Measurements from ENCODE around the gene FAM174A.
"Not testable (repeated sequence)": the region's sequence is repeated elsewhere in the genome, so short reads cannot be mapped to it uniquely, and the experiment has no call there.

Gene FAM174A

GRCh38 chr5:100575815-100576214 is 40.6 kb downstream of the FAM174A start:
- DNase-seq (ENCODE audit: low read depth in 2 of 3, low spot score in 1 of 3), result no peak

GRCh38 chr5:100576217-100576751 is 41.1 kb downstream of the FAM174A start:
- DNase-seq (ENCODE audit: low read depth in 2 of 3, low spot score in 1 of 3), result no peak

- no peak for DNase-seq (ENCODE audit: low read depth in 2 of 3, low spot score in 1 of 3)
Observed at GRCh38 chr5:100577506-100577905, 42.3 kb downstream of the FAM174A start.

GRCh38 chr5:100584069-100584468 is 48.9 kb downstream of the FAM174A start:
- no peak for DNase-seq (ENCODE audit: low read depth in 2 of 3, low spot score in 1 of 3)

DNA sequence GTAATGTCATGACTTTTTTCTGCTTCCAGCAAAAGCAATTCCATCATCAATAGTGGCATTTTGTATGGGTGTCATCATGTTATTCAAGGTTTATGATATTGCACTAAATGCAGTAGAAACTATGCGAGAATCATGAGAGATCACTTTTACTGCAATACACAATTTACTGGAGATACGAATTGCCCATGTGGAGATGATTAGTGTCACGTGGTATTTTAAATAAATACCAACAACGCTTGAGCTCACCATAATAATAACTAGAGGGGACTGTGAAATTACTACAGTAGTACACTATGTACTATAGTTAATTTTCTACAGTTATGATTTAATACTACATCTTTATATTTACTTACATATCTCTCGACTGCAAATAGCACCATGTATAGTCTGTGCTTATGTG is 49.7 kb downstream of the FAM174A start:
- DNase-seq (ENCODE audit: low read depth in 2 of 3, low spot score in 1 of 3), result no peak

- no peak for DNase-seq (ENCODE audit: low read depth in 2 of 3, low spot score in 1 of 3)
Observed at GRCh38 chr5:100590867-100591266, 55.7 kb downstream of the FAM174A start.

DNA sequence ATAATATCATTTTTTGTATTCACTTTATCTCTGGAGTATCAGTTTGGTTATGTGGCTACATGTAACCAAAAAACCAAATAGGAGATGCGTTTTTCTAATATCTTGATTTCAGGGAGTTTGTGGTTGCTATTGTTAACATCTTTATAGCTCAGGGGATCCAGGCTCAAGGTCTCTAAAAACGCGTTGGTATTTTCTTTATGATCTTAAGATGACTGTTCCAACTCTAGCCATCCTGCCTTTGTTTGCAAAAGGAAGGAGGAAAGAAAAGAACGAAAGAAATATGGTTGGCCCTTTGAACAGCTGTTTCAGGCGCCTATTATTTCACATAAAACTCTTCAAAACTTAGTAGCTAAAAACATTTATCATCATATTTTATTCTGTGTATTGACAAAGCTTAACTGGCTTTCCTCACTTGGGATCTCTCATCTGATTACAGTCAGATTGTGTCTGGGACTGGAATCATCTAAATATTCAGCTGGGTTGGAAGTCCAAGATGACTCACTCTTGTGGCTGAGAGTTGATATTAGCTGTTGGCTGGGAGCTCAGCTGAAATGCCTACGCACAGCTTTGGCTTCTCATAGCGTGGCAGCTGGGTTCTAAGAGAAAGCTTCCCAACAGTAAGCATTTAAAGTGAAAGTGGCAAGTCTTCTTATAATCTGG is 60.1 kb downstream of the FAM174A start:
- no peak for DNase-seq (ENCODE audit: low read depth in 2 of 3, low spot score in 1 of 3)

DNA sequence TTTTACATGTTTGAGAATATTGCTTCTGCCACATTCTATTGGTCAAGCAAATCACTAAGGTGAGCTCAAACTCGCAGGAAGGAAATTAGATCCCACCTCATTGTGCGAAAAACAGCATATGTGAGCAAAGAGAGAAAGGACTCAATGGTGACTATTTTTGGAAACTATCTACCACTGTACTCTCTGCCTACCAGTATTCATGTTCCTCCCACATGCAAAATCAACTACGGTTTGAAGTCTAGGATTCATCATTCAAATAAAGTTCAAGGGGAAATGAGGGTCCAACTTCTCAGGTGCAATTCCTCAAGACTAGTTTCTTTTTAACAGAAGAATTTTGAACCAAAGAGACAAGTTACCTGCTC is 60.6 kb downstream of the FAM174A start:
- no peak for DNase-seq (ENCODE audit: low read depth in 2 of 3, low spot score in 1 of 3)

GRCh38 chr5:100598446-100598845 is 63.3 kb downstream of the FAM174A start:
- DNase-seq (ENCODE audit: low read depth in 2 of 3, low spot score in 1 of 3), result no peak

GRCh38 chr5:100600298-100600994 is 65.3 kb downstream of the FAM174A start:
- no peak for DNase-seq (ENCODE audit: low read depth in 2 of 3, low spot score in 1 of 3)

- no peak for DNase-seq (ENCODE audit: low read depth in 2 of 3, low spot score in 1 of 3)
Observed at GRCh38 chr5:100603141-100603540, 68.0 kb downstream of the FAM174A start.

DNA sequence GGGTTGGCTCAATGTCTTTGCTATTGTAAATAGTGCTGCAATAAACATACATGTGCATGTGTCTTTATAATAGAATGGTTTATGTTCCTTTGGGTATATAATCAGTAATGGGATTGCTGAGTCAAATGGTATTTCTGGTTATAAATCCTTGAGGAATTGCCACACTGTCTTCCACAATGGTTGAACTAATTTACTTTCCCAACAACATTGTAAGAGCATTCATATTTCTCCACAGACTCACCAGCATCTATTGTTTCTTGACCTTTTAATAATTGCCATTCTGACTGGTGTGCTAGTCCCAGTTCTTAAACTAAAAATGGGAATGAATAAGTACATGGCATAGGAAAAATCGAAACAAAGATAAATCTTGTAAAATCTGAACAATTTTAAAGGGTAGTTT is 68.8 kb downstream of the FAM174A start:
- not testable (repeated sequence) for DNase-seq (ENCODE audit: low read depth in 2 of 3, low spot score in 1 of 3)

- no peak for DNase-seq (ENCODE audit: low read depth in 2 of 3, low spot score in 1 of 3)
Observed at GRCh38 chr5:100609594-100609993, 74.4 kb downstream of the FAM174A start.

DNA sequence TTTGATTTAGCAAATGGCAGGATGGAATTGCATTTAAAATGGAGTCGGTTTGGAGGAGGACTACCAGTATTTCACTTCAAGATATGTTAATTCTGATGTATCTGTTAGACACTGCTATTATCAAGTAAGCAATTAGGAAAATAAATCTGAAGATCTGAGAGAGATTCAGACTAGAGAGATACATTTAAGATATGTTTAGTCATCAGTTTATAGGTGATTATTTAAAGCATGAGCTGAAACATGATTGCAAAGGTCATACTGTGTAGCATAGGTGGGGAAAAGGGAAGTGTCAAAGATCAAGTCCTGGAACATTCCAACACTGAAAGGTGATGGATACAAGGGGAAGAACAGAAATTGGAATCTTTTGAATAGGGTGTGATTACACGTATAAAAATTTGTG is 79.1 kb downstream of the FAM174A start:
- no peak for DNase-seq (ENCODE audit: low read depth in 2 of 3, low spot score in 1 of 3)

GRCh38 chr5:100615362-100615761 is 80.2 kb downstream of the FAM174A start:
- DNase-seq (ENCODE audit: low read depth in 2 of 3, low spot score in 1 of 3), result no peak

DNA sequence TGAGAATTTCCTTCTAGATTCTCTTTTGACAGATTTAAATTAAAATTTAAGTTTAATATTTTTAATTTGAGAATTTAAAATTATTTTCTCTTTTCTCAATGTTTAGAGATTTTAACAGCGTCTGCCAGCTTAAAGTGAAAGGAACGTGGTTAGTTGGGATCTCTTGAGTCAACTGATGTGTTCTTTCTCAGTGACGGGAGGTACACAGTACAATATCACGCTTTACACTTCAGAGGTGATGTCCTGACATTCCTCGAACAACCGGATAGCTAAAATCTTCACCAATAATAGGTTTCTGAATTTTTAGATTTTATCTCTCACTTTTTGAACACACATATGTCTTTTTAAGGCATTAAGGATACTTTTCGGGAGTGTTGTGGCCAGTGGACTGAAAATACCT is 81.1 kb downstream of the FAM174A start:
- DNase-seq (ENCODE audit: low read depth in 2 of 3, low spot score in 1 of 3), result no peak

DNA sequence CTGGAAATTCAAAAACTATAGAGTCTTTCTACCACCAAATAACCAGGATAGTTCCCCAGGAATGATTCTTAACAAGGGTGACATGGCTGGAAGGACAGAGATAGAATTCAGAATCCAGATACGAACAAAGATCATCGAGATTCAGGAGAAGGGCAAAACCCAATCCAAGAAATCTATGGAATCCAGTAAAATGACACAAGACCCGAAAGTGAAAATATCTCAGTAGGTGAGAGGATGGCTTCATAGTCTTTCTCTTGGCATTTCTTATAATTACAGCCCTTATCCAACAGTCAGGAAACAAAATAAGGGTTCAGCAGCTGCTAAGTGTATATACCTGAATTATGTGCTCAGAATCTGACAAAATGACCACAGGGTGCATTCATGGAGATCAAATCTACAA is 81.8 kb downstream of the FAM174A start:
- DNase-seq (ENCODE audit: low read depth in 2 of 3, low spot score in 1 of 3), result no peak

- no peak for DNase-seq (ENCODE audit: low read depth in 2 of 3, low spot score in 1 of 3)
Observed at GRCh38 chr5:100623719-100624118, 88.5 kb downstream of the FAM174A start.

- no peak for DNase-seq (ENCODE audit: low read depth in 2 of 3, low spot score in 1 of 3)
Observed at GRCh38 chr5:100634937-100635534, 99.9 kb downstream of the FAM174A start.

Data from stimulated activated CD4-positive, alpha-beta T cell treated with anti-CD3 and anti-CD28 coated beads, Interleukin-12 subunit alpha, Interleukin-12 subunit beta, amount 100 ng/mL, for 48 hours (primary cell).